B cell (primary cell): Measurements from ENCODE around the gene CCM2. TPM values are rescaled to one million over a fixed set of nuclear protein-coding genes. Genes with fewer than 3 reads are reported as not detected.

Experiments
- ATAC-seq: fragments of 200-7000 bp; cut with Tn5 transposase; one replicate; pipeline ENCODE4 v1.10.0; 2021; ENCODE audit warnings: low read depth, mild to moderate bottlenecking, moderate number of reproducible peaks, moderate library complexity
- CTCF ChIA-PET: fragments of 350-600 bp; sonication (Branson Sonifier 250); formaldehyde crosslinking; loops from one replicate; lab custom pipeline; 2021; ENCODE audit warnings: antibody characterized with exemption, inconsistent platforms; lab: Charles Lee
- POLR2A ChIA-PET: fragments of 350-600 bp; sonication (Branson Sonifier 250); formaldehyde crosslinking; loops from one replicate; lab custom pipeline; 2021; ENCODE audit warnings: antibody characterized with exemption; lab: Charles Lee
- DNase-seq: peaks from one replicate; pipeline ENCODE4 v3.0.0; 2013
- H2AFZ ChIP-seq: 2 replicates; pipeline ENCODE4 v1.6.1; 2012; ENCODE audit warnings: mild to moderate bottlenecking, low read depth, low read length; ENCODE audit not compliant: insufficient read depth, poor library complexity, severe bottlenecking
- H3K27ac ChIP-seq, 2 donors: 1 replicate in 1 of 2; 2 replicates in 1 of 2; pipeline ENCODE4 v1.5.1; 2012 to 2013; ENCODE audit warnings: low read length in 2 of 2, mild to moderate bottlenecking in 2 of 2, moderate library complexity in 1 of 2
- H3K27me3 ChIP-seq, 4 experiments: fragments of 200-600 bp in 1 of 4; sonication (generic) in 1 of 4; replicated peaks in 1 of 4; 1 replicate in 2 of 4; 2 replicates in 2 of 4; pipeline versions ENCODE4 v1.6.1 to v1.7.0; 2013 to 2016; ENCODE audit warnings: low read length in 3 of 4, mild to moderate bottlenecking in 2 of 4, mixed read lengths in 1 of 4, moderate library complexity in 1 of 4; ENCODE audit not compliant: insufficient read depth in 4 of 4, control insufficient read depth in 3 of 4; ENCODE audit errors: control extremely low read depth in 1 of 4
- H3K36me3 ChIP-seq, 2 experiments: replicated peaks in 1 of 2; 1 replicate in 1 of 2; 2 replicates in 1 of 2; pipeline versions ENCODE4 v1.6.1 to v1.7.1; 2013; ENCODE audit warnings: low read length in 1 of 2; ENCODE audit not compliant: insufficient read depth in 2 of 2, control insufficient read depth in 1 of 2; ENCODE audit errors: control extremely low read depth in 1 of 2, extremely low read depth in 1 of 2
- H3K4me1 ChIP-seq, 2 donors: fragments of 200-600 bp in 1 of 2; sonication (generic) in 1 of 2; 1 replicate in 1 of 2; 2 replicates in 1 of 2; pipeline versions ENCODE4 v1.5.1 to v1.6.1; 2013 to 2017; ENCODE audit warnings: low read length in 2 of 2; ENCODE audit not compliant: control insufficient read depth in 2 of 2, insufficient read depth in 2 of 2
- H3K4me2 ChIP-seq: replicated peaks from 2 replicates; pipeline ENCODE3; 2012; ENCODE audit warnings: mild to moderate bottlenecking, low read depth, low read length; ENCODE audit not compliant: poor library complexity, severe bottlenecking
- H3K4me3 ChIP-seq, 5 experiments: fragments of 200-600 bp in 1 of 5; sonication (generic) in 1 of 5; 1 replicate in 3 of 5; 2 replicates in 2 of 5; pipeline versions ENCODE4 v1.5.1 to v1.7.0; 2011 to 2016; ENCODE audit warnings: low read length in 4 of 5, mild to moderate bottlenecking in 4 of 5, low read depth in 2 of 5, control low read depth in 1 of 5, moderate library complexity in 1 of 5; ENCODE audit not compliant: insufficient read depth in 1 of 5; ENCODE audit errors: control extremely low read depth in 1 of 5, extremely low read depth in 1 of 5
- H3K79me2 ChIP-seq: fragments of 200-600 bp; sonication (generic); one replicate; pipeline ENCODE4 v1.6.0; 2016; ENCODE audit warnings: low read length; ENCODE audit not compliant: control insufficient read depth, insufficient read depth
- H3K9ac ChIP-seq: fragments of 200-600 bp; sonication (generic); 2 replicates; pipeline ENCODE4 v1.6.1; 2017; ENCODE audit warnings: mild to moderate bottlenecking, low read length, moderate library complexity
- H3K9me3 ChIP-seq, 3 donors: one replicate each; pipeline versions ENCODE4 v1.6.1 to v1.7.1; 2013; ENCODE audit warnings: low read length in 2 of 3; ENCODE audit not compliant: control insufficient read depth in 2 of 3, insufficient read depth in 1 of 3; ENCODE audit errors: control extremely low read depth in 1 of 3
- H4K20me1 ChIP-seq: 2 replicates; pipeline ENCODE4 v1.6.0; 2012; ENCODE audit warnings: mild to moderate bottlenecking, low read length; ENCODE audit not compliant: insufficient read depth, control insufficient read depth, poor library complexity, severe bottlenecking
- H3K27ac Mint-ChIP-seq: one replicate; pipeline ENCODE4 v1.8.0; 2021; ENCODE audit warnings: mixed read lengths
- H3K27me3 Mint-ChIP-seq: one replicate; pipeline ENCODE4 v1.8.0; 2021; ENCODE audit warnings: mixed read lengths
- H3K4me1 Mint-ChIP-seq: one replicate; pipeline ENCODE4 v1.8.0; 2021; ENCODE audit warnings: mixed read lengths
- H3K4me3 Mint-ChIP-seq: one replicate; pipeline ENCODE4 v1.8.0; 2021; ENCODE audit warnings: mixed read lengths
- H3K9me3 Mint-ChIP-seq: one replicate; pipeline ENCODE4 v1.8.0; 2022; ENCODE audit warnings: mixed read lengths; ENCODE audit not compliant: insufficient read depth
- EZH2 ChIP-seq: IDR thresholded peaks from 2 replicates; pipeline ENCODE4 v1.6.1; 2012; ENCODE audit warnings: borderline replicate concordance, low read depth, mild to moderate bottlenecking, moderate library complexity, low read length; ENCODE audit not compliant: insufficient read depth, poor library complexity, severe bottlenecking
- WGBS: methylation state at CpG from one replicate; pipeline ENCODE4 v1.1.5; 2013; ENCODE audit warnings: missing lambda C conversion rate; ENCODE audit not compliant: insufficient coverage; 5-methylcytosine and 5-hydroxymethylcytosine counted together
- intact Hi-C: fragments of 100-400 bp; cut with micrococcal nuclease; formaldehyde crosslinking; loops from one replicate; pipeline ENCODE4 v1.10.0; 2022
- polyA plus RNA-seq: library from polyadenylated mRNA; depleted of rRNA; stranded (reverse); fragments of >200 nt; gene quantifications from 2 replicates; pipeline ENCODE4 v1.2.3, GENCODE V29; 2012
- total RNA-seq, 2 donors: library from RNA; stranded (reverse); fragments of 120-200 nt in 1 of 2; gene quantifications; 1 replicate in 1 of 2; 2 replicates in 1 of 2; pipeline versions ENCODE4 v1.2.3 to v1.2.4, GENCODE V29; 2013 to 2022
- TF ChIP-seq, protein P1 (sequence below): fragments of 200-600 bp; IDR thresholded peaks from one replicate; pipeline ENCODE4 v1.8.0; 2022; ENCODE audit warnings: antibody characterized with exemption, mild to moderate bottlenecking

Gene CCM2
- total and polyA plus RNA-seq, 2 donors (not counting 1 experiment from before 2014, with no cell fraction given), result 150 to 201 TPM

DNA sequence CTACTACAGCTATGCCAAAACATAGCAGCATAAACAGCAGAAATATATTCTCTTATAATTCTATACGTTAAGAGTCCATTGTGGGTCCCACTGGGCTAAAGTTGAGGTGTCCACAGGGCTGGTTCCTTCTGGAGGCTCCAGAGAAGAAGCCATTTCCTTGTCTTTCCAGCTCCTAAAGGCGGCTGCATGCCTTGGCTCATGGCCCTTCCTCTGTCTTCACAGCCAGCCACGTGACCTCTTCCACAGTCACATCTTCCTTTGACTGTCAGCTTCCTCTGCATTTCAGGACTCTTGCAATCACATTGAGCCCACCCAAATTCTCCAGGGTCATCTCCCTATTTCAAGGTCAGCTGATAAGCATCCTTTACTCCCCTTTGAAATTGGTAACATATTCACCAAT is 71.5 kb downstream of the CCM2 start:
- intact Hi-C loops, result no loop called here
- no peaks in the 10 kb centered on the region for H3K9me3 ChIP-seq
- ChIA-PET POLR2A (no interaction called here), CTCF (no interaction called here)
- TF ChIP-seq, protein P1, sequence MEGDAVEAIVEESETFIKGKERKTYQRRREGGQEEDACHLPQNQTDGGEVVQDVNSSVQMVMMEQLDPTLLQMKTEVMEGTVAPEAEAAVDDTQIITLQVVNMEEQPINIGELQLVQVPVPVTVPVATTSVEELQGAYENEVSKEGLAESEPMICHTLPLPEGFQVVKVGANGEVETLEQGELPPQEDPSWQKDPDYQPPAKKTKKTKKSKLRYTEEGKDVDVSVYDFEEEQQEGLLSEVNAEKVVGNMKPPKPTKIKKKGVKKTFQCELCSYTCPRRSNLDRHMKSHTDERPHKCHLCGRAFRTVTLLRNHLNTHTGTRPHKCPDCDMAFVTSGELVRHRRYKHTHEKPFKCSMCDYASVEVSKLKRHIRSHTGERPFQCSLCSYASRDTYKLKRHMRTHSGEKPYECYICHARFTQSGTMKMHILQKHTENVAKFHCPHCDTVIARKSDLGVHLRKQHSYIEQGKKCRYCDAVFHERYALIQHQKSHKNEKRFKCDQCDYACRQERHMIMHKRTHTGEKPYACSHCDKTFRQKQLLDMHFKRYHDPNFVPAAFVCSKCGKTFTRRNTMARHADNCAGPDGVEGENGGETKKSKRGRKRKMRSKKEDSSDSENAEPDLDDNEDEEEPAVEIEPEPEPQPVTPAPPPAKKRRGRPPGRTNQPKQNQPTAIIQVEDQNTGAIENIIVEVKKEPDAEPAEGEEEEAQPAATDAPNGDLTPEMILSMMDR, result no peak
- ATAC-seq (no peak), DNase-seq (no peak)
- no peak overlapping the region for H2AFZ ChIP-seq
- H4K20me1 ChIP-seq, result peaks cover 100% of the 10 kb centered on the region
- WGBS, result 100% methylated on average over 2 of the region's 3 CpGs
- H3K27me3 ChIP-seq, result no peaks in the 10 kb centered on the region
- H3K27ac Mint-ChIP-seq, result no peak overlapping the region
- peaks cover 38% of the 10 kb centered on the region for H3K79me2 ChIP-seq
- no peak overlapping the region for H3K4me3 ChIP-seq
- no peak overlapping the region for H3K4me3 Mint-ChIP-seq
- no peak overlapping the region for H3K9ac ChIP-seq
- H3K36me3 ChIP-seq, result peaks cover 0 to 98% of the 10 kb centered on the region in 2 experiments
- peaks cover 5% of the 10 kb centered on the region for H3K4me1 Mint-ChIP-seq
- no peak overlapping the region for H3K4me2 ChIP-seq
- H3K9me3 Mint-ChIP-seq, result no peaks in the 10 kb centered on the region
- H3K4me1 ChIP-seq, result peaks cover 5 to 10% of the 10 kb centered on the region in 2 donors
- H3K27ac ChIP-seq, result no peak overlapping the region
- H3K27me3 Mint-ChIP-seq, result no peaks in the 10 kb centered on the region

DNA sequence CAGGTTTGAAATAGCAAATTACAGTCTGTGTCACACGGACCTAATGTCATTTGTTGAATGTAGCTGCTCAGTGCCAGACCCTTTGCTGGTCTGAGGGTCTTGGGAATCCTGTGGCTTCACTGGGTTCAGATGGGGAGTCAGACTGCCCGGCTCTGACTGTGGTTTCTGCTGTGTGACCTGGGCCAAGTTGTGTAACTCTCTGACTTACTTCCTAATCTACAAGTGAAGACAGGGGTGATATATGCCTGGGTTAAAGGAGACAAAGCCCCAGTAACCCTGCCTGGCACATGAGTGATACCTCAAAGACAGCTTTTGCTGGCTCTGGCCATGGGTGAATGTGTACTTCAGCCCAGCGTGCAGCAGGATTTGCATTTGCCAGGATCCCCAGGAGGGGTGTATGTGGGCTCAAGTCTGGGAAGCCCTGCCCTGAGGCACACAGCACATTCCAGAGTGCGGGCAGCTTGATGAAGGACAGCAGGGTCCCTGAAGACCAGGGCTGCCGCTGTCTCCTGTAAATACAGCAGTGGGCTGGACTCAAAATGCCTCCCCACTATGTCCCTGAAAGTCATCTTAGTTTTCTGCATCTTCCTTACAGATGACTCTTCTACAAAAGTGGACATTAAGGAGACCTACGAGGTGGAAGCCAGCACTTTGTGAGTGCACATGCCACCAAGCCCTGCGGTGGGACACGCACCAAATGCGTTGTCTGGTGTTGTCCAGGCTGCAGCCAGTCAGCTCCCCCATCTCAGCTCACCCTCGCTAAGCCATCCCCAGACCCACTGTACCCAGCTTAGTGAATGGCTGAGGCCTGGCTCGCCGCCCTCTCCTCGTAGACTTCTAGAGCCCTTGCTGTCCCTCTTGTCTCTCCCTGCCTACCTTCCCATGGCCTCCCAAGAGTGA is 72.4 kb downstream of the CCM2 start:
- no peak overlapping the region for H2AFZ ChIP-seq
- WGBS, result 98% methylated on average over 12 of the region's 13 CpGs
- H4K20me1 ChIP-seq, result peaks cover 98% of the 10 kb centered on the region
- Mint-ChIP-seq H3K4me3 (no peak overlapping the region), H3K27ac (peak overlapping the region; percentile 37), H3K4me1 (peaks cover 4% of the 10 kb centered on the region), H3K27me3 (no peaks in the 10 kb centered on the region), H3K9me3 (no peaks in the 10 kb centered on the region)
- no peak overlapping the region for H3K4me2 ChIP-seq
- TF ChIP-seq, protein P1, result no peak
- no peak for TF ChIP-seq EZH2
- no peak overlapping the region for H3K9ac ChIP-seq
- ChIA-PET CTCF (interaction anchor here (1.2 kb wide), 1 partner anchor 99 kb away, joined by 4 read pairs; no protein-coding TSS in a partner anchor), POLR2A (no interaction called here)
- peaks cover 5 to 10% of the 10 kb centered on the region in 2 donors for H3K4me1 ChIP-seq
- H3K4me3 ChIP-seq, result no peak overlapping the region
- no peak for ATAC-seq
- peaks cover 0 to 95% of the 10 kb centered on the region in 2 experiments for H3K36me3 ChIP-seq
- no peaks in the 10 kb centered on the region for H3K9me3 ChIP-seq
- H3K79me2 ChIP-seq, result peaks cover 32% of the 10 kb centered on the region
- intact Hi-C loops, result no loop called here
- H3K27me3 ChIP-seq, result no peaks in the 10 kb centered on the region
- DNase-seq, result no peak
- no peak overlapping the region for H3K27ac ChIP-seq
